ENCODE data around the gene PANK4.

The PANK4 gene

GRCh38 chr1:2544093-2544874 lies 17.9 kb upstream of the PANK4 start:
- no peak for DNase-seq

- peak; percentile 80 for DNase-seq
Measured at GRCh38 chr1:2543543-2544092, 17.2 kb upstream of the PANK4 start.

- DNase-seq, result no peak
Measured at GRCh38 chr1:2542246-2542915, 16.0 kb upstream of the PANK4 start.

- DNase-seq, result peak; percentile 74
Measured at GRCh38 chr1:2541619-2542245, 15.3 kb upstream of the PANK4 start.

GRCh38 chr1:2540816-2541492 lies 14.6 kb upstream of the PANK4 start:
- DNase-seq, result no peak

- peak; percentile 28 for DNase-seq
Measured at GRCh38 chr1:2539312-2539907, 13.0 kb upstream of the PANK4 start.

- DNase-seq, result no peak
Measured at GRCh38 chr1:2538872-2539271, 12.5 kb upstream of the PANK4 start.

- DNase-seq, result no peak
Measured at GRCh38 chr1:2538376-2538775, 12.0 kb upstream of the PANK4 start.

GRCh38 chr1:2537784-2538115 lies 11.4 kb upstream of the PANK4 start:
- DNase-seq, result no peak

- no peak for DNase-seq
Measured at GRCh38 chr1:2535981-2536380, 9.6 kb upstream of the PANK4 start.

- peak; percentile 50 for DNase-seq
Measured at GRCh38 chr1:2535455-2535854, 9.1 kb upstream of the PANK4 start.

- DNase-seq, result peak; percentile 95
Measured at GRCh38 chr1:2534687-2535441, 8.5 kb upstream of the PANK4 start.

- DNase-seq, result no peak
Measured at GRCh38 chr1:2534315-2534686, 7.9 kb upstream of the PANK4 start.

- DNase-seq, result no peak
Measured at GRCh38 chr1:2533365-2533764, 7.0 kb upstream of the PANK4 start.

- DNase-seq, result no peak
Measured at GRCh38 chr1:2532485-2533160, 6.2 kb upstream of the PANK4 start.

- peak; percentile 77 for DNase-seq
Measured at GRCh38 chr1:2530513-2531361, 4.3 kb upstream of the PANK4 start.

GRCh38 chr1:2529784-2530512 lies 3.6 kb upstream of the PANK4 start, which contains the start of gene HES5:
TSS of gene HES5 (minus strand) at chr1:2530263. CDS start at chr1:2530164, 99 bp downstream.
- peak; percentile 74 for DNase-seq

- peak; percentile 70 for DNase-seq
Measured at GRCh38 chr1:2528966-2529783, 2.8 kb upstream of the PANK4 start.

- no peak for DNase-seq
Measured at GRCh38 chr1:2528611-2528965, 2.2 kb upstream of the PANK4 start.

Data from DMS53 (cell line).